GM23248 (cell line): ENCODE results near the gene AHR.

ENCODE experiments used
- EZH2 ChIP-seq: fragments of 200-600 bp; sonication (generic); IDR thresholded peaks from 2 replicates; pipeline ENCODE4 v1.6.1; 2018; ENCODE audit warnings: antibody characterized with exemption, mild to moderate bottlenecking; ENCODE audit not compliant: insufficient read depth, poor library complexity, severe bottlenecking
- EZH2phosphoT487 ChIP-seq: fragments of 200-600 bp; sonication (generic); IDR thresholded peaks from 2 replicates; pipeline ENCODE4 v1.6.1; 2018; ENCODE audit warnings: antibody characterized with exemption, moderate library complexity, mild to moderate bottlenecking, low read depth; ENCODE audit not compliant: insufficient read depth

DNA sequence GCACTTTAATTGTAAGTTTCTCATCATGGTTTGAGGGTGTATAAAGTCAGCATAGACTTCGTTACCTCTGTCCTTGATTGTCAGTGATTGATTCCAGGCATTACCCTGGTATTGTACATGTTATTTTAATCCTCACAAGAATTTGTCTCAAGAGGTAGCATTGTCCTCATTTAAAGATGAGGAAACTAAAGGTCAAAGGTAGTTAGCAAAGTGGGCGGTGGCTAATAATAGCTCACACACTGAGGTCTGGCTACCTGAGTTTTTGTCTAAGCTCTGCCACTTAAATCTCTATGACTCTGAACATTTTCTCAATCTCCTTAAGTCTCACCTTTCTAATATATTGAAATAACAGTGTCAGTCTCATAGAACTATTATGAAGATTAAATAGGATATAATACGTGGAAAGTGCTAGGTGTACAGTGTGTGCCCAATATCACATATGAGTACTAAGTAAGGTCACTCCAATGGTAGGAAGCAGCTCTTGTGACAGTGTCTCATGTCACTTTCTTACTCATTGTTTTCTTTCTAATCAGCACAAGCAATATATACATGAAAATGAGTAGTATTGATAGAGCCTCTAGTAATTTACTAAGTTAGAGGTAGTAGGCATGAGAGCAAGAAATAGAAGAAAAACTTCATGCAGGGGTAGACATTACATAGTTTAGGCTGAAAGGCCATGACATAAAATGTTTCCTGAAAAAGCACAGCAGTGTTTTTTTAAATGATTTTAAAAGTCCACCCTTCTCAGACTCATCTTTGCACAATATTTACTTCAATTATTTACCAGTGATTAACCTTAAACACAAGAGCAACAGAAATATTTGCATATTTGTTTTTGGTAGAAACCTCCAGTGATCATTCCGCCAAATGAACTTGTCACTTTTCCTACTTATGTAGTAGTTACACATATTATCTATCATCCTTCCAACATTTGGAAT, 21.0 kb downstream of the AHR start:
- no peak for TF ChIP-seq EZH2phosphoT487
- no peak for TF ChIP-seq EZH2
